H9 (cell line): ENCODE results near the gene CETN3. TPM values are rescaled to one million over a fixed set of nuclear protein-coding genes. Genes with fewer than 3 reads are reported as not detected.
"Not testable (repeated sequence)": the region's sequence is repeated elsewhere in the genome, so short reads cannot be mapped to it uniquely, and the experiment has no call there.

Experiments
- DNase-seq: peaks from one replicate; pipeline ENCODE4 v3.0.0-alpha.2; 2017
- H2AFZ ChIP-seq: one replicate; pipeline ENCODE4 v1.6.1; 2013; ENCODE audit warnings: mild to moderate bottlenecking, low read length, control low read depth, moderate library complexity
- H2AK5ac ChIP-seq: 2 replicates; pipeline ENCODE4 v1.6.1; 2013; ENCODE audit warnings: low read length, control low read depth, mixed read lengths; ENCODE audit not compliant: insufficient read length
- H2BK120ac ChIP-seq: one replicate; pipeline ENCODE4 v1.6.1; 2013; ENCODE audit warnings: low read depth, mild to moderate bottlenecking, low read length, control low read depth, inconsistent platforms; ENCODE audit not compliant: poor library complexity, severe bottlenecking
- H2BK12ac ChIP-seq: 2 replicates; pipeline ENCODE4 v1.6.1; 2013; ENCODE audit warnings: low read length, control low read depth, mixed read lengths, low read depth; ENCODE audit not compliant: insufficient read length
- H2BK15ac ChIP-seq: 2 replicates; pipeline ENCODE4 v1.6.1; 2013; ENCODE audit warnings: low read depth, low read length, control low read depth
- H2BK20ac ChIP-seq: one replicate; pipeline ENCODE4 v1.6.1; 2013; ENCODE audit warnings: low read depth, mild to moderate bottlenecking, low read length, control low read depth, inconsistent platforms; ENCODE audit not compliant: poor library complexity, severe bottlenecking
- H2BK5ac ChIP-seq: 2 replicates; pipeline ENCODE4 v1.6.1; 2013; ENCODE audit warnings: low read length, control low read depth, mixed read lengths; ENCODE audit not compliant: insufficient read length
- H3K14ac ChIP-seq: 2 replicates; pipeline ENCODE4 v1.6.1; 2013; ENCODE audit warnings: low read length, control low read depth; ENCODE audit not compliant: insufficient read depth
- H3K18ac ChIP-seq: 2 replicates; pipeline ENCODE4 v1.6.1; 2013; ENCODE audit warnings: low read depth, mild to moderate bottlenecking, mixed read lengths, low read length, control low read depth; ENCODE audit not compliant: insufficient read length
- H3K23ac ChIP-seq: 2 replicates; pipeline ENCODE4 v1.6.1; 2013; ENCODE audit warnings: low read length, control low read depth, mixed read lengths, low read depth; ENCODE audit not compliant: insufficient read length
- H3K23me2 ChIP-seq: 2 replicates; pipeline ENCODE4 v1.6.1; 2013; ENCODE audit warnings: low read depth, mild to moderate bottlenecking, mixed read lengths, low read length, control low read depth; ENCODE audit not compliant: insufficient read length, poor library complexity, severe bottlenecking
- H3K27ac ChIP-seq: 2 replicates; pipeline ENCODE4 v1.5.1; 2013; ENCODE audit warnings: low read length, control low read depth, mixed read lengths, low read depth; ENCODE audit not compliant: insufficient read length
- H3K27me3 ChIP-seq: 2 replicates; pipeline ENCODE4 v1.6.1; 2013; ENCODE audit warnings: low read length, control low read depth, inconsistent platforms; ENCODE audit not compliant: insufficient read depth
- H3K4ac ChIP-seq: 2 replicates; pipeline ENCODE4 v1.6.1; 2013; ENCODE audit warnings: low read depth, mild to moderate bottlenecking, control low read depth, inconsistent platforms, low read length, moderate library complexity
- H3K4me1 ChIP-seq: 2 replicates; pipeline ENCODE4 v1.6.1; 2013; ENCODE audit warnings: low read length, control low read depth, inconsistent platforms; ENCODE audit not compliant: insufficient read depth
- H3K4me2 ChIP-seq: 2 replicates; pipeline ENCODE4 v1.6.1; 2013; ENCODE audit warnings: low read length, control low read depth, mixed read lengths; ENCODE audit not compliant: insufficient read length, insufficient read depth
- H3K56ac ChIP-seq: 2 replicates; pipeline ENCODE4 v1.6.1; 2013; ENCODE audit warnings: low read depth, mild to moderate bottlenecking, mixed read lengths, low read length, control low read depth; ENCODE audit not compliant: insufficient read length
- H3K79me1 ChIP-seq: 2 replicates; pipeline ENCODE4 v1.6.1; 2013; ENCODE audit warnings: low read depth, mild to moderate bottlenecking, moderate library complexity, low read length, control low read depth, inconsistent platforms; ENCODE audit not compliant: insufficient read depth, poor library complexity, severe bottlenecking
- H3K79me2 ChIP-seq: 2 replicates; pipeline ENCODE4 v1.6.1; 2013; ENCODE audit warnings: low read length, control low read depth, inconsistent platforms; ENCODE audit not compliant: insufficient read depth
- H3K9ac ChIP-seq: 2 replicates; pipeline ENCODE4 v1.6.1; 2013; ENCODE audit warnings: low read length, control low read depth, mixed read lengths; ENCODE audit not compliant: insufficient read length; ENCODE audit errors: extremely low read depth
- H3K9me3 ChIP-seq: one replicate; pipeline ENCODE4 v1.6.1; 2013; ENCODE audit warnings: low read depth, low read length, inconsistent platforms; ENCODE audit not compliant: control insufficient read depth
- H3T11ph ChIP-seq: one replicate; pipeline ENCODE4 v1.6.1; 2013; ENCODE audit warnings: mild to moderate bottlenecking, low read length, control low read depth, inconsistent platforms
- H4K20me1 ChIP-seq: one replicate; pipeline ENCODE4 v1.6.1; 2013; ENCODE audit not compliant: control insufficient read depth, insufficient read length, insufficient read depth
- H4K5ac ChIP-seq: 2 replicates; pipeline ENCODE4 v1.6.1; 2013; ENCODE audit warnings: low read depth, mild to moderate bottlenecking, mixed read lengths, low read length, control low read depth; ENCODE audit not compliant: insufficient read length
- H4K8ac ChIP-seq: replicated peaks from 2 replicates; pipeline ENCODE4 v1.6.1; 2013; ENCODE audit warnings: low read length, control low read depth, mixed read lengths, low read depth; ENCODE audit not compliant: insufficient read length
- H4K91ac ChIP-seq: 2 replicates; pipeline ENCODE4 v1.6.1; 2013; ENCODE audit warnings: low read depth, mild to moderate bottlenecking, moderate library complexity, mixed read lengths, low read length, control low read depth; ENCODE audit not compliant: insufficient read length
- H3K27ac Mint-ChIP-seq, 3 experiments: 2 replicates in 2 of 3; 3 replicates in 1 of 3; pipeline ENCODE4 v1.8.0; 2020 to 2021; ENCODE audit warnings: mixed read lengths in 3 of 3, mild to moderate bottlenecking in 1 of 3, moderate library complexity in 1 of 3
- H3K27me3 Mint-ChIP-seq: 2 replicates; pipeline ENCODE4 v1.8.0; 2021; ENCODE audit warnings: low read depth, mild to moderate bottlenecking, moderate library complexity, mixed read lengths
- H3K36me3 Mint-ChIP-seq, 3 experiments: 2 replicates in 2 of 3; 3 replicates in 1 of 3; pipeline ENCODE4 v1.8.0; 2020 to 2021; ENCODE audit warnings: low read depth in 3 of 3, mixed read lengths in 3 of 3; ENCODE audit not compliant: insufficient read depth in 1 of 3
- H3K4me1 Mint-ChIP-seq, 2 experiments: 2 replicates each; pipeline ENCODE4 v1.8.0; 2020; ENCODE audit warnings: mixed read lengths in 2 of 2
- H3K4me3 Mint-ChIP-seq, 2 experiments: 2 replicates in 1 of 2; 3 replicates in 1 of 2; pipeline ENCODE4 v1.8.0; 2020 to 2021; ENCODE audit warnings: mild to moderate bottlenecking in 2 of 2, mixed read lengths in 2 of 2, moderate library complexity in 1 of 2
- H3K9me3 Mint-ChIP-seq, 2 experiments: 2 replicates in 1 of 2; 3 replicates in 1 of 2; pipeline ENCODE4 v1.8.0; 2020; ENCODE audit warnings: mild to moderate bottlenecking in 2 of 2, mixed read lengths in 2 of 2, moderate library complexity in 1 of 2
- WGBS: extraction: QIAGEN DNeasy Blood & Tissue Kit; methylation state at CpG from one replicate; pipeline ENCODE4 v1.1.7; 2013; ENCODE audit warnings: missing lambda C conversion rate, low lambda C conversion rate, mixed read lengths; ENCODE audit not compliant: insufficient read length; ENCODE audit errors: extremely low coverage; 5-methylcytosine and 5-hydroxymethylcytosine counted together
- total RNA-seq: library from RNA; stranded (reverse); gene quantifications from 2 replicates; pipeline ENCODE4 v1.2.1, GENCODE V29; 2021
- TF ChIP-seq, protein P1 (sequence below): fragments of 200-600 bp; sonication (generic); conservative IDR thresholded peaks from 3 replicates; pipeline ENCODE4 v1.8.0; 2021; ENCODE audit warnings: antibody characterized with exemption, mild to moderate bottlenecking

Gene CETN3
- total RNA-seq, 1 experiment from 2014 or later = 36.3 TPM

DNA sequence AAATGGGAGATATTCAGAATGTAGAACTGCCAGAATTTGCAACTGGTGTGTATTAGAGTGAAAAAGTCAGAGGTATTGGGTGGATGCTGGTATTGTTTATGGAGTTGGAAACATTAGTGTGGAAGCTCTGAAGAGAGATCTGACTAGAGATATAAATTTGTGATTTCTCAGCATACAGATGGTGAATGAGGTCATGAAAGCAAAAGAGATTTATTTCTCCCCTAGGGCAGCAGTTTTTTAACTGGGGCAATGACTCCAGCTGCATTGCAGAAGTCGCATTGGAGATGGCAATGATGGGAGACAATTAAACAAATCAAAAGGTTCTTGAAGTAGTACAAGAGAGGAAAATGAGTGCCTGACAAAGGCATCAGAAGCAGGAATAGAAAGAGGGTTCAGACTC lies 64.9 kb downstream of the CETN3 start:
- Mint-ChIP-seq H3K4me1 (peaks cover 3 to 10% of the 10 kb centered on the region in 2 experiments; a peak in 2 of 4 replicates), H3K27me3 (no peaks in the 10 kb centered on the region; the same call in 1 of the 2 replicates), H3K9me3 (no peaks in the 10 kb centered on the region; a peak in 1 of 5 replicates), H3K36me3 (peaks cover 0 to 3% (median 0%) of the 10 kb centered on the region in 3 experiments; a peak in 1 of 7 replicates), H3K4me3 (no peak overlapping the region), H3K27ac (no peak overlapping the region)
- H2AK5ac ChIP-seq = no peak overlapping the region
- no peaks in the 10 kb centered on the region for H4K20me1 ChIP-seq
- H2BK12ac ChIP-seq = no peak overlapping the region
- H3K23me2 ChIP-seq = no peaks in the 10 kb centered on the region
- no CpG with 5 or more reads among the region's 1 CpG for WGBS
- H3K9ac ChIP-seq = no peak overlapping the region
- no peak overlapping the region for H3K4ac ChIP-seq
- no peak overlapping the region for H2BK120ac ChIP-seq
- H3K9me3 ChIP-seq = no peaks in the 10 kb centered on the region
- no peak overlapping the region for H4K8ac ChIP-seq
- H3K18ac ChIP-seq = no peak overlapping the region
- H3K27me3 ChIP-seq = no peaks in the 10 kb centered on the region
- no peak overlapping the region for H3K27ac ChIP-seq
- DNase-seq = no peak
- no peak overlapping the region for H2BK15ac ChIP-seq
- H3K56ac ChIP-seq = no peak overlapping the region
- H2BK20ac ChIP-seq = no peak overlapping the region
- no peak overlapping the region for H3T11ph ChIP-seq
- TF ChIP-seq, protein P1, sequence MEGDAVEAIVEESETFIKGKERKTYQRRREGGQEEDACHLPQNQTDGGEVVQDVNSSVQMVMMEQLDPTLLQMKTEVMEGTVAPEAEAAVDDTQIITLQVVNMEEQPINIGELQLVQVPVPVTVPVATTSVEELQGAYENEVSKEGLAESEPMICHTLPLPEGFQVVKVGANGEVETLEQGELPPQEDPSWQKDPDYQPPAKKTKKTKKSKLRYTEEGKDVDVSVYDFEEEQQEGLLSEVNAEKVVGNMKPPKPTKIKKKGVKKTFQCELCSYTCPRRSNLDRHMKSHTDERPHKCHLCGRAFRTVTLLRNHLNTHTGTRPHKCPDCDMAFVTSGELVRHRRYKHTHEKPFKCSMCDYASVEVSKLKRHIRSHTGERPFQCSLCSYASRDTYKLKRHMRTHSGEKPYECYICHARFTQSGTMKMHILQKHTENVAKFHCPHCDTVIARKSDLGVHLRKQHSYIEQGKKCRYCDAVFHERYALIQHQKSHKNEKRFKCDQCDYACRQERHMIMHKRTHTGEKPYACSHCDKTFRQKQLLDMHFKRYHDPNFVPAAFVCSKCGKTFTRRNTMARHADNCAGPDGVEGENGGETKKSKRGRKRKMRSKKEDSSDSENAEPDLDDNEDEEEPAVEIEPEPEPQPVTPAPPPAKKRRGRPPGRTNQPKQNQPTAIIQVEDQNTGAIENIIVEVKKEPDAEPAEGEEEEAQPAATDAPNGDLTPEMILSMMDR = no peak
- H2AFZ ChIP-seq = no peak overlapping the region
- no peaks in the 10 kb centered on the region for H3K4me1 ChIP-seq
- H3K14ac ChIP-seq = no peak overlapping the region
- H3K79me1 ChIP-seq = no peaks in the 10 kb centered on the region
- H3K79me2 ChIP-seq = no peaks in the 10 kb centered on the region
- H4K5ac ChIP-seq = no peak overlapping the region
- no peak overlapping the region for H4K91ac ChIP-seq
- no peak overlapping the region for H3K23ac ChIP-seq
- H3K4me2 ChIP-seq = no peak overlapping the region
- no peak overlapping the region for H2BK5ac ChIP-seq

DNA sequence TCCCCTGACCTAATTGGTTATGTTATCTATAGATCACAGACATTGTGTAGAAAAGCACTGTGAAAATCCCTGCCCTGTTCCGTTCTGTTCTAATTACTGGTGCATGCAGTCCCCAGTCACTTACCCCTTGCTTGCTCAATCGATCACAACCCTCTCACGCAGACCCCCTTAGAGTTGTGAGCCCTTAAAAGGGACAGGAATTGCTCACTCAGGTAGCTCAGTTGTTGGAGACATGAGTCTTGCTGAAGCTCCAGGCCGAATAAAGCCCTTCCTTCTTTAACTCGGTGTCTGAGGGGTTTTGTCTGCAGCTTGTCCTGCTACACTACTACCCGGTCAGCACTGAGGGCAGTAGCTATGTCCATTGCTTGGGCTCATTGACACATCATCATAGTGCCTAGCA lies 65.8 kb downstream of the CETN3 start:
- H4K8ac ChIP-seq, H3K27me3 Mint-ChIP-seq, H4K20me1 ChIP-seq, H3K27ac Mint-ChIP-seq, H4K5ac ChIP-seq, H3K23me2 ChIP-seq, H3K56ac ChIP-seq, H3K4me3 Mint-ChIP-seq, H3K79me1 ChIP-seq, H3K18ac ChIP-seq, H3K27me3 ChIP-seq, H2BK15ac ChIP-seq, H3K27ac ChIP-seq, H3K23ac ChIP-seq, H3K4me2 ChIP-seq, H2BK120ac ChIP-seq, H3T11ph ChIP-seq, H2BK12ac ChIP-seq, H3K36me3 Mint-ChIP-seq, H3K9me3 Mint-ChIP-seq, H3K9me3 ChIP-seq, H3K14ac ChIP-seq, H2BK5ac ChIP-seq, H2AK5ac ChIP-seq, H3K79me2 ChIP-seq, H2BK20ac ChIP-seq, DNase-seq, H4K91ac ChIP-seq, H2AFZ ChIP-seq, H3K9ac ChIP-seq, H3K4ac ChIP-seq, H3K4me1 ChIP-seq: not testable (repeated sequence)
- WGBS = no CpG with 5 or more reads among the region's 6 CpGs
- peaks cover 3 to 12% of the 10 kb centered on the region in 2 experiments; a peak in 2 of 4 replicates for H3K4me1 Mint-ChIP-seq
